HCT116 (cell line): ENCODE results near the gene S1PR2. TPM values are rescaled to one million over a fixed set of nuclear protein-coding genes. Genes with fewer than 3 reads are reported as not detected.

Source experiments
- ATAC-seq: fragments of 200-7000 bp; cut with Tn5 transposase; 2 replicates; pipeline ENCODE4 v1.9.1; 2020; ENCODE audit warnings: mild to moderate bottlenecking, moderate library complexity
- BruUV-seq: library from RNA; stranded (reverse); fragments of 400-500 nt; replicated peaks from 2 replicates; lab custom pipeline; 2021; lab: Mats Ljungman, UMichigan
- CTCF ChIA-PET: fragments of 300-600 bp; sonication (Branson Sonifier 250); formaldehyde crosslinking; loops from one replicate; lab custom pipeline; 2021; ENCODE audit warnings: antibody characterized with exemption; lab: Charles Lee
- POLR2A ChIA-PET: fragments of 300-600, 350-600 bp; sonication (Branson Sonifier 250); formaldehyde crosslinking; loops from one replicate; lab custom pipeline; 2021; ENCODE audit warnings: antibody characterized with exemption; lab: Charles Lee
- RAD21 ChIA-PET, 2 experiments: fragments of 300-600 bp; sonication (Branson Sonifier 250); formaldehyde crosslinking; loops; one replicate each; lab custom pipeline; 2023; ENCODE audit warnings: low total read pairs in 2 of 2; ENCODE audit not compliant: uncharacterized antibody in 2 of 2, unreplicated experiment in 2 of 2, low non-redundant PET in 1 of 2; lab: Charles Lee
- DNase-seq: peaks from one replicate; pipeline ENCODE4 v3.0.0-alpha.2; 2010; ENCODE audit warnings: low read depth, low spot score
- H2AFZ ChIP-seq: fragments of 200-600 bp; shearing (Covaris generic), sonication (generic); 2 replicates; pipeline ENCODE4 v1.6.1; 2017; ENCODE audit warnings: low read depth, mixed run types, mixed read lengths, antibody characterized with exemption, low read length; ENCODE audit not compliant: poor library complexity, severe bottlenecking
- H3K27ac ChIP-seq: 2 replicates; pipeline ENCODE4 v1.5.1; 2012; ENCODE audit warnings: low read depth, low read length
- H3K27me3 ChIP-seq: fragments of 200-600 bp; sonication (generic); 2 replicates; pipeline ENCODE4 v1.6.1; 2016; ENCODE audit warnings: mixed run types, low read length, mixed read lengths; ENCODE audit not compliant: insufficient read depth
- H3K36me3 ChIP-seq, 2 experiments: fragments of 200-500 bp in 1 of 2; fragments of 200-600 bp in 1 of 2; sonication (Bioruptor generic) in 1 of 2; sonication (generic) in 1 of 2; 2 replicates each; pipeline versions ENCODE4 v1.5.1 to v1.6.1; 2014 to 2016; ENCODE audit warnings: low read length in 2 of 2, inconsistent platforms in 1 of 2, mixed read lengths in 1 of 2, mixed run types in 1 of 2; ENCODE audit not compliant: insufficient read depth in 2 of 2, control insufficient read depth in 1 of 2
- H3K4me1 ChIP-seq, 2 experiments: fragments of 200-600 bp in 1 of 2; sonication (generic) in 1 of 2; 2 replicates each; pipeline versions ENCODE4 v1.5.1 to v1.6.1; 2012 to 2017; ENCODE audit warnings: low read length in 2 of 2, inconsistent platforms in 1 of 2, mild to moderate bottlenecking in 1 of 2, mixed read lengths in 1 of 2, mixed run types in 1 of 2, moderate library complexity in 1 of 2; ENCODE audit not compliant: insufficient read depth in 2 of 2, control insufficient read depth in 1 of 2
- H3K4me2 ChIP-seq: fragments of 200-600 bp; sonication (generic); 2 replicates; pipeline ENCODE4 v1.6.1; 2017; ENCODE audit warnings: mixed run types, low read length, mixed read lengths
- H3K4me3 ChIP-seq, 2 experiments: fragments of 200-600 bp in 1 of 2; sonication (generic) in 1 of 2; replicated peaks in 1 of 2; 2 replicates each; pipeline ENCODE4 v1.5.1; 2011 to 2016; ENCODE audit warnings: low read length in 2 of 2, control low read depth in 1 of 2, low read depth in 1 of 2, mild to moderate bottlenecking in 1 of 2, mixed read lengths in 1 of 2, mixed run types in 1 of 2
- H3K79me2 ChIP-seq: fragments of 200-600 bp; sonication (generic); 2 replicates; pipeline ENCODE4 v1.6.1; 2017; ENCODE audit warnings: mild to moderate bottlenecking, mixed run types, low read length, moderate library complexity, mixed read lengths; ENCODE audit not compliant: insufficient read depth
- H3K9ac ChIP-seq: fragments of 200-600 bp; sonication (generic); 2 replicates; pipeline ENCODE4 v1.6.1; 2016; ENCODE audit warnings: low read length, mixed read lengths
- H3K9me2 ChIP-seq: fragments of 200-600 bp; sonication (generic), shearing (Covaris generic); 2 replicates; pipeline ENCODE4 v1.6.1; 2017; ENCODE audit warnings: mixed run types, mild to moderate bottlenecking, moderate library complexity; ENCODE audit not compliant: insufficient read depth
- H3K9me3 ChIP-seq, 2 experiments: fragments of 200-500 bp in 1 of 2; fragments of 200-600 bp in 1 of 2; sonication (Bioruptor generic) in 1 of 2; sonication (generic) in 1 of 2; 2 replicates each; pipeline ENCODE4 v1.6.1; 2014 to 2017; ENCODE audit warnings: low read length in 2 of 2, mixed read lengths in 2 of 2, inconsistent platforms in 1 of 2, low read depth in 1 of 2, mild to moderate bottlenecking in 1 of 2, mixed run types in 1 of 2, moderate library complexity in 1 of 2; ENCODE audit not compliant: control insufficient read depth in 1 of 2, insufficient read depth in 1 of 2
- H4K20me1 ChIP-seq: fragments of 200-600 bp; sonication (generic), shearing (Covaris generic); 2 replicates; pipeline ENCODE4 v1.6.1; 2017; ENCODE audit warnings: mixed run types, mild to moderate bottlenecking, moderate library complexity; ENCODE audit not compliant: insufficient read depth
- CBX3 ChIP-seq: IDR thresholded peaks from 2 replicates; pipeline ENCODE4 v1.6.1; 2012; ENCODE audit warnings: low read depth
- ELF1 ChIP-seq: IDR thresholded peaks from 2 replicates; pipeline ENCODE4 v1.6.1; 2012; ENCODE audit warnings: low read depth, borderline replicate concordance
- EZH2 ChIP-seq: fragments of 200-600 bp; sonication (generic); IDR thresholded peaks from 2 replicates; pipeline ENCODE4 v1.6.1; 2017; ENCODE audit warnings: antibody characterized with exemption, mixed run types
- EZH2phosphoT487 ChIP-seq: fragments of 200-600 bp; IDR thresholded peaks from 2 replicates; pipeline ENCODE4 v1.6.1; 2018; ENCODE audit warnings: antibody characterized with exemption, borderline replicate concordance
- JUND ChIP-seq: IDR thresholded peaks from 2 replicates; pipeline ENCODE4 v1.6.1; 2012
- POLR2AphosphoS5 ChIP-seq: IDR thresholded peaks from 2 replicates; pipeline ENCODE4 v1.6.1; 2011; ENCODE audit warnings: mild to moderate bottlenecking, low read depth, low read length, moderate library complexity
- SIN3A ChIP-seq: IDR thresholded peaks from 2 replicates; pipeline ENCODE4 v1.6.1; 2012; ENCODE audit warnings: low read depth
- SP1 ChIP-seq: IDR thresholded peaks from 2 replicates; pipeline ENCODE4 v1.6.1; 2012; ENCODE audit warnings: low read depth
- TCF7L2 ChIP-seq: IDR thresholded peaks from 2 replicates; pipeline ENCODE4 v1.7.0; 2011; ENCODE audit warnings: borderline replicate concordance, inconsistent platforms; ENCODE audit not compliant: insufficient read depth, insufficient read length; ENCODE audit errors: extremely low read depth
- YY1 ChIP-seq: IDR thresholded peaks from 2 replicates; pipeline ENCODE4 v1.6.1; 2011; ENCODE audit warnings: low read length, low read depth, moderate library complexity, mild to moderate bottlenecking; ENCODE audit not compliant: insufficient replicate concordance; ENCODE audit errors: extremely low read depth
- intact Hi-C: fragments of 100-400 bp; cut with micrococcal nuclease; formaldehyde crosslinking; loops from 2 replicates; pipeline ENCODE4 v1.10.0; 2022
- total RNA-seq: library from RNA; stranded (reverse); gene quantifications from one replicate; pipeline ENCODE4 v1.2.1, GENCODE V29; 2021; ENCODE audit not compliant: unreplicated experiment
- TF ChIP-seq, protein P1 (sequence below), 3 experiments: fragments of 200-600 bp in 1 of 3; sonication (generic) in 1 of 3; IDR thresholded peaks in 2 of 3; conservative IDR thresholded peaks in 1 of 3; 2 replicates each; pipeline ENCODE4 v1.5.1; 2012 to 2017; ENCODE audit warnings: low read depth in 2 of 3, low read length in 2 of 3, antibody characterized with exemption in 1 of 3, borderline replicate concordance in 1 of 3, control low read depth in 1 of 3, mild to moderate bottlenecking in 1 of 3, mixed read lengths in 1 of 3, mixed run types in 1 of 3, moderate library complexity in 1 of 3; ENCODE audit not compliant: insufficient read depth in 1 of 3
- TF ChIP-seq, protein P2 (sequence below): IDR thresholded peaks from 2 replicates; pipeline ENCODE4 v1.6.1; 2012; ENCODE audit warnings: low read depth
- TF ChIP-seq, protein P3 (sequence below): IDR thresholded peaks from 2 replicates; pipeline ENCODE4 v1.6.1; 2012

S1PR2 gene
- total RNA-seq, 1 experiment from 2014 or later = 6.1 TPM

DNA sequence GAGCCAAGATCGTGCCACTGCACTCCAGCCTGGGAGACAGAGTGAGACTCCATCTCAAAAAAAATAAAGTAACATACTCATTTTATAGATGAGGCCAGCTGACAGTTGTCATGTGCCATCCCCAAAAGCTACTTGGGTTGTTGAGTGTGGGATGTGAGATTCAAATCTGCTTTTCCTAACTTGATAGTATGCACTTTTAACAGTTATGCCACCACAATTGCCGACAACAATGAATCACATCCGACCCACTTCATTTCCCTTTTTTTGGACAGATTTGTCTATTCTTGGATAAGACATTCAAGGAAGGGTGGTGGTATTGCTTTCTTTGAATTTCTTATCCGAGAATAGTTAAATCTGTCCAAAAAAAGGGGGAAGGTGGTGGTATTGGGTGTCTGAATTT lies 20.1 kb downstream of the S1PR2 start:
- Histone ChIP-seq H4K20me1 (no peaks in the 10 kb centered on the region), H3K79me2 (no peaks in the 10 kb centered on the region), H2AFZ (no peak overlapping the region), H3K9ac (no peak overlapping the region), H3K36me3 (no peaks in the 10 kb centered on the region), H3K9me3 (peaks cover 0 to 9% of the 10 kb centered on the region in 2 experiments; a peak in 1 of 4 replicates), H3K27ac (no peak overlapping the region), H3K27me3 (no peaks in the 10 kb centered on the region), H3K9me2 (no peaks in the 10 kb centered on the region), H3K4me2 (no peak overlapping the region), H3K4me1 (peaks cover 9 to 11% of the 10 kb centered on the region in 2 experiments; a peak in 3 of 4 replicates), H3K4me3 (no peak overlapping the region)
- DNase-seq (no peak), ATAC-seq (no peak)
- TF ChIP-seq POLR2AphosphoS5 (no peak), CBX3 (no peak), ELF1 (no peak), EZH2phosphoT487 (no peak), TCF7L2 (no peak), YY1 (no peak), JUND (no peak), EZH2 (no peak), SP1 (no peak), SIN3A (no peak)
- TF ChIP-seq, protein P1, sequence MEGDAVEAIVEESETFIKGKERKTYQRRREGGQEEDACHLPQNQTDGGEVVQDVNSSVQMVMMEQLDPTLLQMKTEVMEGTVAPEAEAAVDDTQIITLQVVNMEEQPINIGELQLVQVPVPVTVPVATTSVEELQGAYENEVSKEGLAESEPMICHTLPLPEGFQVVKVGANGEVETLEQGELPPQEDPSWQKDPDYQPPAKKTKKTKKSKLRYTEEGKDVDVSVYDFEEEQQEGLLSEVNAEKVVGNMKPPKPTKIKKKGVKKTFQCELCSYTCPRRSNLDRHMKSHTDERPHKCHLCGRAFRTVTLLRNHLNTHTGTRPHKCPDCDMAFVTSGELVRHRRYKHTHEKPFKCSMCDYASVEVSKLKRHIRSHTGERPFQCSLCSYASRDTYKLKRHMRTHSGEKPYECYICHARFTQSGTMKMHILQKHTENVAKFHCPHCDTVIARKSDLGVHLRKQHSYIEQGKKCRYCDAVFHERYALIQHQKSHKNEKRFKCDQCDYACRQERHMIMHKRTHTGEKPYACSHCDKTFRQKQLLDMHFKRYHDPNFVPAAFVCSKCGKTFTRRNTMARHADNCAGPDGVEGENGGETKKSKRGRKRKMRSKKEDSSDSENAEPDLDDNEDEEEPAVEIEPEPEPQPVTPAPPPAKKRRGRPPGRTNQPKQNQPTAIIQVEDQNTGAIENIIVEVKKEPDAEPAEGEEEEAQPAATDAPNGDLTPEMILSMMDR (IDR thresholded peaks at IDR 0.05 in 2 of 3, conservative IDR thresholded peaks at IDR 0.05 in 1 of 3; ENCODE audit: borderline replicate concordance in 1 of 3, insufficient read depth in 1 of 3, low read depth in 2 of 3, low read length in 2 of 3) = no peak
- TF ChIP-seq, protein P2, sequence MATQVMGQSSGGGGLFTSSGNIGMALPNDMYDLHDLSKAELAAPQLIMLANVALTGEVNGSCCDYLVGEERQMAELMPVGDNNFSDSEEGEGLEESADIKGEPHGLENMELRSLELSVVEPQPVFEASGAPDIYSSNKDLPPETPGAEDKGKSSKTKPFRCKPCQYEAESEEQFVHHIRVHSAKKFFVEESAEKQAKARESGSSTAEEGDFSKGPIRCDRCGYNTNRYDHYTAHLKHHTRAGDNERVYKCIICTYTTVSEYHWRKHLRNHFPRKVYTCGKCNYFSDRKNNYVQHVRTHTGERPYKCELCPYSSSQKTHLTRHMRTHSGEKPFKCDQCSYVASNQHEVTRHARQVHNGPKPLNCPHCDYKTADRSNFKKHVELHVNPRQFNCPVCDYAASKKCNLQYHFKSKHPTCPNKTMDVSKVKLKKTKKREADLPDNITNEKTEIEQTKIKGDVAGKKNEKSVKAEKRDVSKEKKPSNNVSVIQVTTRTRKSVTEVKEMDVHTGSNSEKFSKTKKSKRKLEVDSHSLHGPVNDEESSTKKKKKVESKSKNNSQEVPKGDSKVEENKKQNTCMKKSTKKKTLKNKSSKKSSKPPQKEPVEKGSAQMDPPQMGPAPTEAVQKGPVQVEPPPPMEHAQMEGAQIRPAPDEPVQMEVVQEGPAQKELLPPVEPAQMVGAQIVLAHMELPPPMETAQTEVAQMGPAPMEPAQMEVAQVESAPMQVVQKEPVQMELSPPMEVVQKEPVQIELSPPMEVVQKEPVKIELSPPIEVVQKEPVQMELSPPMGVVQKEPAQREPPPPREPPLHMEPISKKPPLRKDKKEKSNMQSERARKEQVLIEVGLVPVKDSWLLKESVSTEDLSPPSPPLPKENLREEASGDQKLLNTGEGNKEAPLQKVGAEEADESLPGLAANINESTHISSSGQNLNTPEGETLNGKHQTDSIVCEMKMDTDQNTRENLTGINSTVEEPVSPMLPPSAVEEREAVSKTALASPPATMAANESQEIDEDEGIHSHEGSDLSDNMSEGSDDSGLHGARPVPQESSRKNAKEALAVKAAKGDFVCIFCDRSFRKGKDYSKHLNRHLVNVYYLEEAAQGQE = no peak
- TF ChIP-seq, protein P3, sequence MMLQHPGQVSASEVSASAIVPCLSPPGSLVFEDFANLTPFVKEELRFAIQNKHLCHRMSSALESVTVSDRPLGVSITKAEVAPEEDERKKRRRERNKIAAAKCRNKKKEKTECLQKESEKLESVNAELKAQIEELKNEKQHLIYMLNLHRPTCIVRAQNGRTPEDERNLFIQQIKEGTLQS = no peak
- ChIA-PET CTCF (no interaction called here), POLR2A (no interaction called here), RAD21 (no interaction called here)
- no TSS peak for BruUV-seq
- intact Hi-C loops = loop anchor here (10.0 kb wide), 1 partner anchor 606 kb away; no protein-coding TSS in a partner anchor
